Astrocyte (in vitro differentiated cells and primary cell): ENCODE measurements around the gene HYLS1. TPM values are rescaled to one million over a fixed set of nuclear protein-coding genes. Genes with fewer than 3 reads are reported as not detected.

Source experiments
- DNase-seq: peaks from one replicate; pipeline ENCODE4 v3.0.0-alpha.2; 2010; ENCODE audit warnings: low read depth
- FAIRE-seq: peaks from 2 replicates; lab custom pipeline; 2011; peaks lifted over from hg19 to GRCh38; lab: Jason Lieb, UNC
- H2AFZ ChIP-seq: 2 replicates; pipeline ENCODE4 v1.6.0; 2012; ENCODE audit warnings: low read depth, low read length, inconsistent platforms
- H3K27ac ChIP-seq: 2 replicates; pipeline ENCODE4 v1.5.1; 2011; ENCODE audit warnings: low read depth, low read length, inconsistent platforms
- H3K27me3 ChIP-seq: 2 replicates; pipeline ENCODE4 v1.6.0; 2011; ENCODE audit warnings: low read length, inconsistent platforms; ENCODE audit not compliant: insufficient read depth
- H3K36me3 ChIP-seq: 2 replicates; pipeline ENCODE4 v1.5.1; 2011; ENCODE audit warnings: low read length, inconsistent platforms; ENCODE audit not compliant: insufficient read depth
- H3K4me1 ChIP-seq: 2 replicates; pipeline ENCODE4 v1.5.1; 2011; ENCODE audit warnings: low read length, inconsistent platforms; ENCODE audit not compliant: insufficient read depth
- H3K4me2 ChIP-seq: 2 replicates; pipeline ENCODE4 v1.6.0; 2012; ENCODE audit warnings: low read length, inconsistent platforms
- H3K4me3 ChIP-seq: 2 replicates; pipeline ENCODE4 v1.5.1; 2011; ENCODE audit warnings: low read depth, mild to moderate bottlenecking, low read length, inconsistent platforms; ENCODE audit not compliant: insufficient read depth
- H3K79me2 ChIP-seq: 2 replicates; pipeline ENCODE4 v1.6.0; 2012; ENCODE audit warnings: mild to moderate bottlenecking, low read length, inconsistent platforms; ENCODE audit not compliant: insufficient read depth
- H3K9ac ChIP-seq: 2 replicates; pipeline ENCODE4 v1.6.0; 2012; ENCODE audit warnings: mild to moderate bottlenecking, low read length, inconsistent platforms
- H3K9me3 ChIP-seq: 2 replicates; pipeline ENCODE4 v1.5.1; 2012; ENCODE audit warnings: low read depth, mild to moderate bottlenecking, low read length, inconsistent platforms; ENCODE audit not compliant: insufficient read depth
- H4K20me1 ChIP-seq: 2 replicates; pipeline ENCODE4 v1.6.0; 2012; ENCODE audit warnings: low read length, inconsistent platforms; ENCODE audit not compliant: insufficient read depth
- H3K27ac Mint-ChIP-seq: one replicate; pipeline ENCODE4 v1.8.0; 2021; ENCODE audit warnings: mild to moderate bottlenecking, mixed read lengths; ENCODE audit not compliant: unreplicated experiment
- H3K27me3 Mint-ChIP-seq: one replicate; pipeline ENCODE4 v1.8.0; 2021; ENCODE audit warnings: low read depth, mixed read lengths; ENCODE audit not compliant: unreplicated experiment
- H3K36me3 Mint-ChIP-seq: one replicate; pipeline ENCODE4 v1.8.0; 2021; ENCODE audit warnings: low read depth, mixed read lengths; ENCODE audit not compliant: unreplicated experiment
- H3K4me1 Mint-ChIP-seq: one replicate; pipeline ENCODE4 v1.8.0; 2021; ENCODE audit warnings: low read depth, mixed read lengths; ENCODE audit not compliant: unreplicated experiment
- H3K4me3 Mint-ChIP-seq: one replicate; pipeline ENCODE4 v1.8.0; 2021; ENCODE audit warnings: mild to moderate bottlenecking, moderate library complexity, mixed read lengths; ENCODE audit not compliant: unreplicated experiment
- H3K9me3 Mint-ChIP-seq: one replicate; pipeline ENCODE4 v1.8.0; 2021; ENCODE audit warnings: mild to moderate bottlenecking, mixed read lengths; ENCODE audit not compliant: unreplicated experiment
- CTCF ChIP-seq: IDR thresholded peaks from 2 replicates; pipeline ENCODE4 v1.5.1; 2011; ENCODE audit warnings: low read depth, mild to moderate bottlenecking, inconsistent platforms, low read length, moderate library complexity; ENCODE audit not compliant: insufficient read depth
- EZH2 ChIP-seq: IDR thresholded peaks from 2 replicates; pipeline ENCODE4 v1.6.1; 2012; ENCODE audit warnings: mild to moderate bottlenecking, low read length, inconsistent platforms; ENCODE audit not compliant: insufficient read depth
- total RNA-seq: library from RNA; stranded (reverse); gene quantifications from 2 replicates; pipeline ENCODE4 v1.2.1, GENCODE V29; 2021

Gene HYLS1
- total RNA-seq, 1 donor from 2014 or later = 3.2 TPM

- peaks cover 4% of the 10 kb centered on the region for H3K27me3 ChIP-seq
- H3K36me3 ChIP-seq = no peaks in the 10 kb centered on the region
- H3K79me2 ChIP-seq = no peaks in the 10 kb centered on the region
- H3K9me3 ChIP-seq = no peaks in the 10 kb centered on the region
- no peak overlapping the region for H3K4me2 ChIP-seq
- Mint-ChIP-seq H3K4me3 (no peak overlapping the region), H3K36me3 (no peaks in the 10 kb centered on the region), H3K9me3 (no peaks in the 10 kb centered on the region), H3K27ac (no peak overlapping the region), H3K27me3 (peaks cover 34% of the 10 kb centered on the region), H3K4me1 (peaks cover 2% of the 10 kb centered on the region)
- H3K27ac ChIP-seq = no peak overlapping the region
- H2AFZ ChIP-seq = no peak overlapping the region
- TF ChIP-seq CTCF = no peak
- TF ChIP-seq EZH2 = no peak
- no peak for FAIRE-seq
- DNase-seq = no peak
- H3K4me1 ChIP-seq = no peaks in the 10 kb centered on the region
- H3K4me3 ChIP-seq = no peak overlapping the region
- H4K20me1 ChIP-seq = no peaks in the 10 kb centered on the region
- H3K9ac ChIP-seq = no peak overlapping the region
These were observed 47.0 kb downstream of the HYLS1 start for GRCh38 chr11:125934473-125934872.

GRCh38 chr11:125935056-125935455 is 47.6 kb downstream of the HYLS1 start:
- H3K27ac Mint-ChIP-seq = no peak overlapping the region
- H3K4me2 ChIP-seq = no peak overlapping the region
- H3K27me3 Mint-ChIP-seq = peaks cover 31% of the 10 kb centered on the region
- H3K9me3 ChIP-seq = no peaks in the 10 kb centered on the region
- no peaks in the 10 kb centered on the region for H3K9me3 Mint-ChIP-seq
- no peaks in the 10 kb centered on the region for H3K36me3 ChIP-seq
- H3K36me3 Mint-ChIP-seq = no peaks in the 10 kb centered on the region
- DNase-seq (no peak), FAIRE-seq (no peak)
- H3K79me2 ChIP-seq = no peaks in the 10 kb centered on the region
- H3K4me1 ChIP-seq = no peaks in the 10 kb centered on the region
- no peak overlapping the region for H3K9ac ChIP-seq
- no peak overlapping the region for H3K4me3 Mint-ChIP-seq
- no peak overlapping the region for H3K27ac ChIP-seq
- peaks cover 4% of the 10 kb centered on the region for H3K27me3 ChIP-seq
- no peak overlapping the region for H2AFZ ChIP-seq
- no peak overlapping the region for H3K4me3 ChIP-seq
- no peaks in the 10 kb centered on the region for H4K20me1 ChIP-seq
- TF ChIP-seq EZH2 = no peak
- no peak for TF ChIP-seq CTCF
- H3K4me1 Mint-ChIP-seq = peaks cover 2% of the 10 kb centered on the region

- Histone ChIP-seq H3K79me2 (no peaks in the 10 kb centered on the region), H3K9ac (no peak overlapping the region), H3K27me3 (peaks cover 4% of the 10 kb centered on the region), H3K36me3 (no peaks in the 10 kb centered on the region), H3K4me1 (no peaks in the 10 kb centered on the region), H3K4me2 (no peak overlapping the region), H2AFZ (no peak overlapping the region), H3K9me3 (no peaks in the 10 kb centered on the region), H4K20me1 (no peaks in the 10 kb centered on the region), H3K27ac (no peak overlapping the region), H3K4me3 (no peak overlapping the region)
- Mint-ChIP-seq H3K9me3 (no peaks in the 10 kb centered on the region), H3K27ac (no peak overlapping the region), H3K4me1 (peaks cover 2% of the 10 kb centered on the region), H3K27me3 (peaks cover 31% of the 10 kb centered on the region), H3K4me3 (no peak overlapping the region), H3K36me3 (no peaks in the 10 kb centered on the region)
- no peak for TF ChIP-seq EZH2
- FAIRE-seq = no peak
- no peak for DNase-seq
These were observed 48.2 kb downstream of the HYLS1 start for GRCh38 chr11:125935618-125936199.
